HG03571 (cell line): Measurements from ENCODE around the gene IER5L.
"Not testable (repeated sequence)": the region's sequence is repeated elsewhere in the genome, so short reads cannot be mapped to it uniquely, and the experiment has no call there.

Experiments
- ATAC-seq: cut with Tn5 transposase; IDR thresholded peaks from one replicate; pipeline ENCODE4 v1.9.1; 2021; ENCODE audit not compliant: unreplicated experiment

The IER5L gene

GRCh38 chr9:129140397-129141065, 37.5 kb downstream of the IER5L start:
- ATAC-seq = peak; percentile 14

GRCh38 chr9:129139993-129140396, 38.1 kb downstream of the IER5L start:
- ATAC-seq = peak; percentile 47

- ATAC-seq = no peak
Measured at GRCh38 chr9:129139233-129139992, 38.6 kb downstream of the IER5L start.

- ATAC-seq = no peak
Measured at GRCh38 chr9:129138476-129139232, 39.4 kb downstream of the IER5L start.

GRCh38 chr9:129138144-129138462, 40.0 kb downstream of the IER5L start:
- no peak for ATAC-seq

GRCh38 chr9:129137292-129138143, 40.5 kb downstream of the IER5L start:
- no peak for ATAC-seq

GRCh38 chr9:129136446-129137035, 41.5 kb downstream of the IER5L start:
- no peak for ATAC-seq

GRCh38 chr9:129135476-129135875, 42.6 kb downstream of the IER5L start:
- ATAC-seq = no peak

- ATAC-seq = no peak
Measured at GRCh38 chr9:129133082-129133481, 45.0 kb downstream of the IER5L start.

GRCh38 chr9:129131300-129132145, 46.5 kb downstream of the IER5L start:
- ATAC-seq = no peak

- no peak for ATAC-seq
Measured at GRCh38 chr9:129130791-129131190, 47.3 kb downstream of the IER5L start.

GRCh38 chr9:129130271-129130670, 47.8 kb downstream of the IER5L start:
- not testable (repeated sequence) for ATAC-seq

GRCh38 chr9:129128689-129129088, 49.4 kb downstream of the IER5L start:
- ATAC-seq = no peak

- ATAC-seq = no peak
Measured at GRCh38 chr9:129126749-129127618, 51.1 kb downstream of the IER5L start.
